GM12878 (cell line): ENCODE measurements around the gene PELO.

ENCODE experiments used
- CEBPZ ChIP-seq: fragments of 150-350 bp; IDR thresholded peaks from 2 replicates; pipeline ENCODE4 v1.6.1; 2016; ENCODE audit warnings: low read depth, low read length
- CTCF ChIP-seq, 3 experiments: IDR thresholded peaks in 2 of 3; conservative IDR thresholded peaks in 1 of 3; 2 replicates each; pipeline ENCODE4 v1.5.1; 2011; ENCODE audit warnings: low read depth in 3 of 3, low read length in 3 of 3, mild to moderate bottlenecking in 3 of 3, control low read depth in 2 of 3, moderate library complexity in 2 of 3, inconsistent platforms in 1 of 3, mixed read lengths in 1 of 3; ENCODE audit not compliant: control insufficient read depth in 2 of 3, insufficient read depth in 1 of 3; ENCODE audit errors: extremely low read depth in 1 of 3
- E4F1 ChIP-seq: fragments of 450-650 bp; IDR thresholded peaks from 2 replicates; pipeline ENCODE4 v1.6.1; 2018; ENCODE audit warnings: borderline replicate concordance, mild to moderate bottlenecking; ENCODE audit not compliant: partially characterized antibody
- EP300 ChIP-seq, 2 experiments: fragments of 150-350 bp in 1 of 2; IDR thresholded peaks; 2 replicates each; pipeline ENCODE4 v1.6.1; 2011 to 2012; ENCODE audit warnings: low read depth in 2 of 2, low read length in 2 of 2, borderline replicate concordance in 1 of 2, improper control_type of control experiment in 1 of 2, inconsistent platforms in 1 of 2; ENCODE audit not compliant: control insufficient read depth in 1 of 2
- EZH2 ChIP-seq: IDR thresholded peaks from 2 replicates; pipeline ENCODE4 v1.6.1; 2012; ENCODE audit warnings: low read depth, mild to moderate bottlenecking, control low read depth, inconsistent platforms, low read length, borderline replicate concordance; ENCODE audit not compliant: control insufficient read depth
- GABPA ChIP-seq: IDR thresholded peaks from 2 replicates; pipeline ENCODE4 v1.6.1; 2014; ENCODE audit warnings: antibody characterized with exemption, low read depth, mild to moderate bottlenecking, inconsistent platforms
- NRF1 ChIP-seq: conservative IDR thresholded peaks from 2 replicates; pipeline ENCODE4 v1.6.1; 2011; ENCODE audit warnings: mild to moderate bottlenecking, low read depth, low read length, improper control_type of control experiment
- PBX3 ChIP-seq: IDR thresholded peaks from 2 replicates; pipeline ENCODE4 v1.6.1; 2011; ENCODE audit warnings: mild to moderate bottlenecking, low read depth, low read length, moderate library complexity; ENCODE audit not compliant: insufficient replicate concordance
- RB1 ChIP-seq: fragments of 450-650 bp; formaldehyde crosslinking; IDR thresholded peaks from 2 replicates; pipeline ENCODE4 v1.6.1; 2017; ENCODE audit warnings: mild to moderate bottlenecking, borderline replicate concordance
- SREBF2 ChIP-seq: IDR thresholded peaks from 2 replicates; pipeline ENCODE4 v1.6.1; 2012; ENCODE audit warnings: mild to moderate bottlenecking, low read length
- TAF1 ChIP-seq: IDR thresholded peaks from 2 replicates; pipeline ENCODE4 v1.6.1; 2011; ENCODE audit warnings: mild to moderate bottlenecking, low read depth, low read length, borderline replicate concordance
- TCF12 ChIP-seq: IDR thresholded peaks from 2 replicates; pipeline ENCODE4 v1.6.1; 2011; ENCODE audit warnings: low read depth, mild to moderate bottlenecking, low read length
- TCF7 ChIP-seq: IDR thresholded peaks from 2 replicates; pipeline ENCODE4 v1.6.1; 2014; ENCODE audit warnings: antibody characterized with exemption, borderline replicate concordance

- no peak for TF ChIP-seq EZH2
- TF ChIP-seq CTCF (IDR thresholded peaks at IDR 0.05 in 2 of 3, conservative IDR thresholded peaks at IDR 0.05 in 1 of 3; ENCODE audit: control insufficient read depth in 2 of 3, extremely low read depth in 1 of 3, insufficient read depth in 1 of 3, low read depth in 3 of 3, low read length in 3 of 3), result no peak
- no peak for TF ChIP-seq TCF7
- no peak for TF ChIP-seq NRF1
- TF ChIP-seq TCF12, result no peak
- TF ChIP-seq EP300 (IDR thresholded peaks at IDR 0.05; ENCODE audit: borderline replicate concordance in 1 of 2, control insufficient read depth in 1 of 2, low read depth in 2 of 2, low read length in 2 of 2), result no peak
- TF ChIP-seq TAF1, result no peak
- no peak for TF ChIP-seq E4F1
- TF ChIP-seq SREBF2, result no peak
- no peak for TF ChIP-seq RB1
- TF ChIP-seq PBX3, result no peak
- TF ChIP-seq GABPA, result no peak
- TF ChIP-seq CEBPZ, result no peak
Measured at GRCh38 chr5:52807037-52807436, 19.3 kb downstream of the PELO start.
